Smooth muscle cell (in vitro differentiated cells): ENCODE results near the gene ZNF555. TPM values are rescaled to one million over a fixed set of nuclear protein-coding genes. Genes with fewer than 3 reads are reported as not detected.

Source experiments
- DNase-seq: peaks from one replicate; lab custom pipeline; 2025; ENCODE audit not compliant: unreplicated experiment; lab: John Stamatoyannopoulos, UW
- H2AFZ ChIP-seq: fragments of 200-600 bp; sonication (generic); 2 replicates; pipeline ENCODE4 v1.6.0; 2016; ENCODE audit warnings: antibody characterized with exemption, low read depth, mild to moderate bottlenecking
- H3F3A ChIP-seq: fragments of 200-600 bp; sonication (generic); 2 replicates; pipeline ENCODE4 v1.6.0; 2017; ENCODE audit warnings: antibody characterized with exemption, low read depth
- H3K27ac ChIP-seq: fragments of 200-600 bp; sonication (generic); 2 replicates; pipeline ENCODE4 v1.5.1; 2016; ENCODE audit warnings: low read depth, mild to moderate bottlenecking
- H3K27me3 ChIP-seq: fragments of 200-600 bp; sonication (generic); 2 replicates; pipeline ENCODE4 v1.6.1; 2016; ENCODE audit warnings: low read depth, mild to moderate bottlenecking
- H3K36me3 ChIP-seq: fragments of 200-600 bp; sonication (generic); 2 replicates; pipeline ENCODE4 v1.5.1; 2016; ENCODE audit warnings: low read depth
- H3K4me1 ChIP-seq: fragments of 200-600 bp; sonication (generic); 2 replicates; pipeline ENCODE4 v1.5.1; 2016; ENCODE audit warnings: low read depth
- H3K4me2 ChIP-seq: fragments of 200-600 bp; sonication (generic); 2 replicates; pipeline ENCODE4 v1.6.0; 2016; ENCODE audit warnings: mild to moderate bottlenecking
- H3K4me3 ChIP-seq: fragments of 200-600 bp; sonication (generic); 2 replicates; pipeline ENCODE4 v1.5.1; 2016; ENCODE audit warnings: mild to moderate bottlenecking
- H3K79me2 ChIP-seq: fragments of 200-600 bp; sonication (generic); 2 replicates; pipeline ENCODE4 v1.6.0; 2016; ENCODE audit warnings: low read depth, mild to moderate bottlenecking
- H3K9ac ChIP-seq: fragments of 200-600 bp; sonication (generic); 2 replicates; pipeline ENCODE4 v1.6.0; 2016; ENCODE audit warnings: low read depth
- H3K9me3 ChIP-seq: fragments of 200-600 bp; sonication (generic); replicated peaks from 2 replicates; pipeline ENCODE4 v1.5.1; 2016; ENCODE audit warnings: low read depth
- H4K20me1 ChIP-seq: fragments of 200-600 bp; sonication (generic); 2 replicates; pipeline ENCODE4 v1.6.0; 2016; ENCODE audit warnings: low read depth
- CTCF ChIP-seq: fragments of 200-600 bp; sonication (generic); IDR thresholded peaks from 2 replicates; pipeline ENCODE4 v1.5.1; 2017; ENCODE audit warnings: borderline replicate concordance, mild to moderate bottlenecking, antibody characterized with exemption; ENCODE audit not compliant: insufficient read depth, poor library complexity, severe bottlenecking
- WGBS: methylation state at CpG from one replicate; pipeline ENCODE4 v1.1.7; 2016; ENCODE audit warnings: low lambda C conversion rate; 5-methylcytosine and 5-hydroxymethylcytosine counted together
- polyA plus RNA-seq: library from polyadenylated mRNA; unstranded; fragments of >200 nt; fragmentation: Nextera tagmentation; extraction: Ambion mirVana; gene quantifications from 2 replicates; pipeline ENCODE4 v1.2.1, GENCODE V29; 2016
- total RNA-seq: library from RNA; depleted of rRNA; stranded (reverse); fragments of >200 nt; gene quantifications from 2 replicates; pipeline ENCODE4 v1.2.3, GENCODE V29; 2014

Gene ZNF555
- total and polyA plus RNA-seq, 2 experiments from 2014 or later, result 3.2 to 4.9 TPM

- Histone ChIP-seq H3K27me3 (no peaks in the 10 kb centered on the region), H2AFZ (peak within 1 kb of the TSS; percentile 78), H3K4me3 (peak within 1 kb of the TSS; percentile 94), H3K36me3 (no peaks in the 10 kb centered on the region), H3K4me2 (peak within 1 kb of the TSS; percentile 98), H3K27ac (no peak within 1 kb of the TSS), H3K4me1 (no peaks in the 10 kb centered on the region), H3F3A (no peaks in the 10 kb centered on the region), H3K9me3 (no peaks in the 10 kb centered on the region), H3K9ac (peak within 1 kb of the TSS; percentile 66), H3K79me2 (peaks cover 5% of the 10 kb centered on the region), H4K20me1 (no peaks in the 10 kb centered on the region)
- TF ChIP-seq CTCF, result peak; percentile 88
- WGBS, result under 1% methylated on average over 54 of the region's 64 CpGs
- DNase-seq, result peak; percentile 89
These were observed 21.6 kb upstream of the ZNF555 start, which contains the start of gene ZNF554 for GRCh38 chr19:2819540-2820111. TSS of gene ZNF554 (plus strand) at chr19:2819868. CDS start at chr19:2820072, 204 bp downstream.

GRCh38 chr19:2820112-2820702 lies 21.1 kb upstream of the ZNF555 start:
- DNase-seq, result no peak
- no peaks in the 10 kb centered on the region for H3K27me3 ChIP-seq
- no peaks in the 10 kb centered on the region for H4K20me1 ChIP-seq
- peak overlapping the region; percentile 98 for H3K4me2 ChIP-seq
- 2% methylated on average over 24 of the region's 36 CpGs for WGBS
- H3K9ac ChIP-seq, result peak overlapping the region; percentile 66
- peak overlapping the region; percentile 78 for H2AFZ ChIP-seq
- H3K36me3 ChIP-seq, result no peaks in the 10 kb centered on the region
- H3K9me3 ChIP-seq, result no peaks in the 10 kb centered on the region
- no peaks in the 10 kb centered on the region for H3F3A ChIP-seq
- no peak for TF ChIP-seq CTCF
- H3K4me3 ChIP-seq, result peak overlapping the region; percentile 94
- H3K79me2 ChIP-seq, result peaks cover 5% of the 10 kb centered on the region
- no peak overlapping the region for H3K27ac ChIP-seq
- H3K4me1 ChIP-seq, result no peaks in the 10 kb centered on the region

GRCh38 chr19:2822846-2823245 lies 18.4 kb upstream of the ZNF555 start:
- Histone ChIP-seq H3K4me1 (no peaks in the 10 kb centered on the region), H3K27me3 (no peaks in the 10 kb centered on the region), H3K79me2 (peaks cover 5% of the 10 kb centered on the region), H3K4me2 (no peak overlapping the region), H2AFZ (no peak overlapping the region), H3K27ac (no peak overlapping the region), H3K9ac (no peak overlapping the region), H4K20me1 (no peaks in the 10 kb centered on the region), H3K36me3 (peaks cover 9% of the 10 kb centered on the region), H3K4me3 (no peak overlapping the region), H3K9me3 (peaks cover 6% of the 10 kb centered on the region), H3F3A (no peaks in the 10 kb centered on the region)
- TF ChIP-seq CTCF, result no peak
- DNase-seq, result no peak
- WGBS, result 93% methylated on average over 5 of the region's 5 CpGs
